ENCODE measurements around the gene GPATCH2.
"Not testable (repeated sequence)": the region's sequence is repeated elsewhere in the genome, so short reads cannot be mapped to it uniquely, and the experiment has no call there.

Gene GPATCH2

GRCh38 chr1:217526636-217527035 lies 104.3 kb downstream of the GPATCH2 start:
- in situ Hi-C loops (cut with MboI; ENCODE audit: low sequenced_read_pairs), result no loop called here

- in situ Hi-C loops (cut with MboI; ENCODE audit: low sequenced_read_pairs), result no loop called here
Measured at GRCh38 chr1:217525773-217526490, 105.0 kb downstream of the GPATCH2 start.

DNA sequence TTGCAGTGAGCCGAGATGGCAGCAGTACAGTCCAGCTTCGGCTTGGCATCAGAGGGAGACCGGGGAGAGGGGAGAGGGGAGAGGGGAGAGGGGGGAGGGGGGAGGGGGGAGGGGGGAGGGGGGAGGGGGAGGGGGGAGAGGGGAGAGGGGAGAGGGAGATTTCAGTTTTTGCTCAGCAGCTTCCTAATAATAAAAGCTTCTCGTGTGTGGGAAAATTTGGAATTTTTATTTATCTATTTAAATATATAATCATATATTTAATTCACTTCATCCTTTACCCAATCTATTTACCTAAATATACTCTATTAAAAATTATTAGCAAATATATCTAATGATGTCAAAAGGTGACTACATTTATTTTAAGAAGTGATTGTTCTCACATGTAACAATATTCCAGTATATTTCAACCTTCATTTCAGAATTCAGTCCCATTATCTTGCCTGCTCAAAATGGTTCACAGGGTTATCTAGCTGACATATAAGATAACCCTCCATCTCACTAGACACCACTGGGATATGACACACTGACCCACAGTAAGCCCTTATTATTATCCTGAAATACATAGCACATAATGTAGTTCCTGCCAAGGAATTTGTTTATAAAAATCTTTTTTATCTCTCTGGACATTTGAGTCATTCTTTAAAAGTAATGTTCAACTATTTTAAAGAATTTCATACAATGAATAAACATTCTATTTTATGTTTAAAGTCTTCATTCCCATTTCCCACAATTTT lies 105.9 kb downstream of the GPATCH2 start:
- in situ Hi-C loops (cut with MboI; ENCODE audit: low sequenced_read_pairs), result no loop called here

DNA sequence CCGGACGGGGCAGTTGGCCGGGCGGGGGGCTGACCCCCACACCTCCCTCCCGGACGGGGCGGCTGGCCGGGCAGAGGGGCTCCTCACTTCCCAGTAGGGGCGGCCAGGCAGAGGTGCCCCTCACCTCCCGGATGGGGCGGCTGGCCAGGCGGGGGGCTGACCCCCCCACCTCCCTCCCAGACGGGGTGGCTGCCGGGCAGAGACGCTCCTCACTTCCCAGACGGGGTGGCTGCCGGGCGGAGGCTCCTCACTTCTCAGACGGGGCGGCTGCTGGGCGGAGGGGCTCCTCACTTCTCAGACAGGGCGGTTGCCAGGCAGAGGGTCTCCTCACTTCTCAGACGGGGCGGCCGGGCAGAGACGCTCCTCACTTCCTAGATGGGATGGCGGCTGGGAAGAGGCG lies 107.0 kb downstream of the GPATCH2 start:
- in situ Hi-C loops (cut with MboI; ENCODE audit: low sequenced_read_pairs), result not testable (repeated sequence)

DNA sequence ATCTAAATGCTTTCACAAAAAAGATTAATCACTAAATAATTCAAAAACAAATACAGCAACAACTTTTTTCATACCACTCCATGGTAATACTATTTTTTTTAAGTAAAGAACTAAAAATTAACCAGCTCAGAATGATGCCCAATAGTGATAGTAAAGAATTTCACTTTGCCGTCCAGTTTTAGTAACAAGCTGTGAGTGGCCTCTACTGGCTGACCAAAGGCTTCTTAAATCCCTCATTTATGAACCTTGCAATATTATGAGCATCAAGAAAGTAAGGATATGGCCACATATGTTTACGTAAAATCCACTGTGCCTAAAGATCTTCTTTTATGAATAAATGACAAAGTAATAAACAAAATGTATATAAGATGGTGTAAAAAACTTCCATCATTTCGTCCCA lies 108.6 kb downstream of the GPATCH2 start:
- in situ Hi-C loops (cut with MboI; ENCODE audit: low sequenced_read_pairs), result no loop called here

DNA sequence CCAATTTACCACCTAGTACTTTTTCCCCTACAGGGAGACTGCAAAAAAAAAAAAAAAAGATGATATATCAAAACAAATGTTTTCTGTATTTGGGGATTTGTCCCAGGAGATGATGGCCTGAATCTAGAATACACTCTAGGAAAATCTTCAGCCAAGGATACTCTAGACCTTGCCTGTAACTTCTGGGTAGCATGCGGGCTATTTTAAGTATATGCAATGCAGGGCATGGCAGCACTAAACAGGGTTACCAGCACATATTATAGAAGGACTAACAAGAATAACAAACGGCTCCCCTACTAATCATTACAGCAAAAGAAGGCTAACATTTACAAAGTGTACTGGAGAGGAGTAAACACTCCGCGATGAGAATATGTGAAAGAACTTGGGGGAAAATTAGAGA lies 109.6 kb downstream of the GPATCH2 start:
- in situ Hi-C loops (cut with MboI; ENCODE audit: low sequenced_read_pairs), result no loop called here

- in situ Hi-C loops (cut with MboI; ENCODE audit: low sequenced_read_pairs), result no loop called here
Measured at GRCh38 chr1:217506878-217507277, 124.0 kb downstream of the GPATCH2 start.

- in situ Hi-C loops (cut with MboI; ENCODE audit: low sequenced_read_pairs), result no loop called here
Measured at GRCh38 chr1:217498209-217498608, 132.7 kb downstream of the GPATCH2 start.

DNA sequence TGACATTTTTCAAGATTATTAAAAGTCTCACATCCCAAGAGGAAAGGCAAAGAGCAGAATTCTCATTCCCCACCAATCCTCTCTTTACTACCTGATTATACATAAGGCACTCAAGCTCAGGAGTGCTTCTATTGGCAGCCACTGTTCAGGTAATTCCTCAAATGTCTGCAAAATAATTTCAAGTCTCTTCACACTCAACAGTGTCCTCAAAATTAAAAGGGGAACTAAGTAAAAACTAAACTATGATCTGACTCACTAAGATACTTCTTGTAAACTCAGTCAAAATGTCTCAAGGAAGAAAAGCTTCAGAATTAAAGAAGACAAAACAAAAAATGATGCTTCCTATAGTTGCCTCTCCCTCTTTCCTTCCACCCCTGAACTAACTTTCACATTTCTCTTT lies 135.6 kb downstream of the GPATCH2 start:
- in situ Hi-C loops (cut with MboI; ENCODE audit: low sequenced_read_pairs), result no loop called here

DNA sequence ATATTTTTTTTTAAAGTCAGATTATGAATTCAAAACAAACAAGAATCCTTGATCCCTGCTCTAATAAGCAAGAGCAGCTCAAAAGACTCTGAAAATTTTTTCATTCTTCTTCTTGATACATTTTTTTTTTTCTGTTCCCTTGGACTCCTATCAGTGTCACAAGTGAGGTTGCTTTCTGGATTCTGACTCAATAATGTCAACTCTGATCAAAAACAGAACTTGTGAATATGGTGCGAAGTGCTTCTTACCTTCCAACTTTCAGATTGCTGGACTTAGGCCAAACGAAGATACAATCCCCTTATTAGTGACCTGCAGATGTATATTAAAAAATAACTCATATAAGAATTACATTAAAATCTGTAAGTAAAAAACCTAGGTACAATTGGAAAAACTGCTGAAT lies 136.1 kb downstream of the GPATCH2 start:
- in situ Hi-C loops (cut with MboI; ENCODE audit: low sequenced_read_pairs), result no loop called here

DNA sequence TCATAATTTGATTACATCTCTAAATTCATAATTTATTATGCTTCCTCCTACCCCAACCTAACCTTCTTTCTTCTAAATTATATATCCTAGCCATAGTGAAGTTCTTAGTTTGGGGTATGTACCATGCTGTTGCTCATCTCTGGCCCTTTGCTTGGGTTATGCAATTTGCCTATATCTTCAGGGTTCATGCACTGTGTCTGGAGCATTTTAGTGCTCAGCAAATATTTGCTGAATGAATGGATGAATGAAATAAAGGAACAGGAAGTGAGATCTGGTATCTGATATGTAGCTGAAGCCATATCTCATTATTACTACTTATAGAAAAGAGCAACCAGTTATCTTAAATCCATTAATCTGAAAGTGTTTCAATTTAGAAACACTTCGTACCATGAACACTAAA lies 137.6 kb downstream of the GPATCH2 start:
- in situ Hi-C loops (cut with MboI; ENCODE audit: low sequenced_read_pairs), result no loop called here

DNA sequence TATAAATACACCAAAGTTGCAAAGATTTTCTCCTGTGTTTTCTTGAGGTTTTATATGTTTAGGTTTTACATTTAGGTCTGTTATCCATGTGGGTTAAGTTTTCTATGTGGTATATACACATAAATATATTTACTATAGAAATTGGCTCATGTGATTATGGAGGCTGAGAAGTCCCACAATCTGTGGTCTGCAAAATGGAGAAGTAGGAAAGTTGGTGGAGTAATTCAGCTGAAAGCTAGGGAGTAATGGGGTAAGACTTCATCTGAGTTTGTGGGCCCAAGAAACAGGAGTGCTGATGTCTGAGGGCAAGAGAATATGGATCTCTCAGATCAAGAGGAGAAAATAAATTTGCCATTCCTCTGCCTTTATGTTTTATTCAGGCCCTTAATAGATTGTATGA lies 146.0 kb downstream of the GPATCH2 start:
- in situ Hi-C loops (cut with MboI; ENCODE audit: low sequenced_read_pairs), result no loop called here

GRCh38 chr1:217482356-217483102 lies 148.4 kb downstream of the GPATCH2 start:
- in situ Hi-C loops (cut with MboI; ENCODE audit: low sequenced_read_pairs), result no loop called here

GRCh38 chr1:217478450-217478849 lies 152.4 kb downstream of the GPATCH2 start:
- in situ Hi-C loops (cut with MboI; ENCODE audit: low sequenced_read_pairs), result no loop called here

DNA sequence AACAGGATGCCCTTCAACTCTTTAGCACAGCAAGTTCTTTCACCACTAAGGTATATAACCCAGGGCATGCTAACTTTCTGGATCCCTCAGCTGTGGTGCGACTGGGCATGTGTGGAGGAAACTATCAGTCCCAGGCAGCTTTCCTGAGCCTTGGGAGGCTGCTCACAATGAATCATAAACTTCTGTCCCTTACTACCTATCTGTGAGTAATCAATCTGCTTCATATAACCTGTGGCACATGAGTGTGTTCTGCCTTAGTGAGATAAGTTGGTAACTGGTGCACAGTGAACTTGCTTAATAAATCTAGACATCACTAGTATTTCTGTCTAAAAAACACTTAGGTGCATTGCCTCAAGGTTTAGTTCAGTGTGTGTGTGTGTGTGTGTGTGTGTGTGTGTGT lies 158.0 kb downstream of the GPATCH2 start:
- in situ Hi-C loops (cut with MboI; ENCODE audit: low sequenced_read_pairs), result no loop called here

DNA sequence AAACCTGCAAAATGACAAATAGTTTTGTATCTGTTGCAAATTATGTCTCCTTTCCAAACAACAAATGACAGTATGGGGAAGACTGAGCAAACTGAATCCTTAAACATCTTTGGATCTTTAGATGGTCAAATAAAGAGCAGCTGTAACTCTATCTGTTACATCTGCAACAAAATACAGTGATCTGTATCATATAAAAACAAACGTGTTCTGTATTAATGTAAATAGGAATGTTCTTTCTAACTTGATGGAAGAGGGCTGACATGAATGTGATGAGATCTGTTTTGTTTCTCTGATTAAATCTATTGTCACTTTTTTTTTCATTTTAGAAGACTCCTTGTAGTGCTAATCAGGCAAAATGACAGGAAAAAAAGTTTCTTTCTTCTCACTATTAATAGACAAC lies 159.5 kb downstream of the GPATCH2 start:
- in situ Hi-C loops (cut with MboI; ENCODE audit: low sequenced_read_pairs), result no loop called here

DNA sequence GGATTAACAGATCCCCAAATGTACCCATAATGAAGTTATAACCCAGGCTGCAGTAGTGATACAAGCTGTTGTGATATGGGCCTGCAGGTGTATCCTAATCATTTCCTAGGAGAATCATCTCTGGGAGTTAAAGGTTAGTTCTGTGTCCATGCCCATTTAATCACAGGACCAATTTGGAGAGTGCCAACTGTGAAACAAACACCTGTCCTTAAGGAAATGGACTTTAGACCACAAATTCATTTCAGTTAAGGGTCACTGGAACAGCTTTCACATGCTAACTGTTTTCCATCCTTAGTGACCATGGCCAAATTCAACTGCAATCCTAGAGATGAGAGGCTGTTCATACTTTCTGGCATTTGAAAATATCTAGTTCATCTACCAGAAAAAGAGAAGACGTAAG lies 160.9 kb downstream of the GPATCH2 start:
- in situ Hi-C loops (cut with MboI; ENCODE audit: low sequenced_read_pairs), result no loop called here

- in situ Hi-C loops (cut with MboI; ENCODE audit: low sequenced_read_pairs), result no loop called here
Measured at GRCh38 chr1:217465102-217465501, 165.8 kb downstream of the GPATCH2 start.

GRCh38 chr1:217462666-217463065 lies 168.2 kb downstream of the GPATCH2 start:
- in situ Hi-C loops (cut with MboI; ENCODE audit: low sequenced_read_pairs), result no loop called here

DNA sequence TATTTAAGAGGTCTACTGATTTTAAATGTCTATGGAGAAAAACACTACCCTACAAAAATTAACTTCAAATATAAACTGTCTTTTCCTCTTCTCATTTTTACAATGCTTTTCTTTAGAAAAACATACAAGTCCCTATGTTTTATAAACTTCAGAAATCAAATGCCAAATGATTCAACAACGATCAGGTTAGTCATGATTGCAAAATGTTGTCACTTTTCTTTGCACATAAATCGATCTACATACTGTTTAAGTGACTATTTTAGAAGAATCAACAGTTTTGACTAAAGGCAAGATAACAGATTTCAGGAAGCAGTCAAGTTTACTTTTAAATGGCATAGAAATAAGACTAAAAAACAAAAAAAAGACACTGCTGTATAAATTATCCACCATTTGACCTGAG lies 168.7 kb downstream of the GPATCH2 start:
- in situ Hi-C loops (cut with MboI; ENCODE audit: low sequenced_read_pairs), result no loop called here

DNA sequence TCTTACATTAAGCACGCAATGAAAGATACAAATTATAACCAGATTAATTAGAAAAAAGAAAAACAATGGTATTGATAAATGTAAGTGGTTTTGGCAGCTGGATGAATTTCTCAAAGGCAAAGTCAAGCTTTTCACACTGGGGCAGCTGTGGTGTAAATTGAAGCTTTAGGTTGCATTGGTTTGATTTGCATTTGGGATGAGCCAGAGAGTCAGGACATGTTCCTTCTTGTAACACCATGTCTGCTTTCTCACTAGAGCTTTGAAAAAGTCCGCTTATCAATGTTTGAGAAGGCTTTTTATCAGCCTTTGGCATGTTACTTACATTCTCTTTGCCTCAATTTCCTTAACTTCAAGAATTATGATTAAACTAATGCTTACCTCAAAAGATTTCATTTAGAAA lies 173.9 kb downstream of the GPATCH2 start:
- in situ Hi-C loops (cut with MboI; ENCODE audit: low sequenced_read_pairs), result no loop called here

GRCh38 chr1:217456261-217456660 lies 174.6 kb downstream of the GPATCH2 start:
- in situ Hi-C loops (cut with MboI; ENCODE audit: low sequenced_read_pairs), result no loop called here

Data from HL-60/S4 treated with phorbol 12-myristate 13-acetate at 8.2 ng/mL for 4 days and 3 days (cell line).